ENCODE data around the gene TAF11. TPM values are rescaled to one million over a fixed set of nuclear protein-coding genes. Genes with fewer than 3 reads are reported as not detected.
"Not testable (repeated sequence)": the region's sequence is repeated elsewhere in the genome, so short reads cannot be mapped to it uniquely, and the experiment has no call there.

Gene TAF11
- total RNA-seq, 1 experiment from 2014 or later = 169 TPM

GRCh38 chr6:34852406-34853085, 35.3 kb downstream of the TAF11 start:
- Histone ChIP-seq H3K4me3 (no peak overlapping the region), H3K36me3 (peaks cover 73% of the 10 kb centered on the region), H3K27me3 (no peaks in the 10 kb centered on the region), H3K9me3 (no peaks in the 10 kb centered on the region)
- DNase-seq = no peak

- H3K27me3 ChIP-seq = no peaks in the 10 kb centered on the region
- no peak for DNase-seq
- H3K9me3 ChIP-seq = no peaks in the 10 kb centered on the region
- H3K4me3 ChIP-seq = no peak overlapping the region
- peaks cover 61% of the 10 kb centered on the region for H3K36me3 ChIP-seq
These were observed 36.5 kb downstream of the TAF11 start for GRCh38 chr6:34851361-34851760.

DNA sequence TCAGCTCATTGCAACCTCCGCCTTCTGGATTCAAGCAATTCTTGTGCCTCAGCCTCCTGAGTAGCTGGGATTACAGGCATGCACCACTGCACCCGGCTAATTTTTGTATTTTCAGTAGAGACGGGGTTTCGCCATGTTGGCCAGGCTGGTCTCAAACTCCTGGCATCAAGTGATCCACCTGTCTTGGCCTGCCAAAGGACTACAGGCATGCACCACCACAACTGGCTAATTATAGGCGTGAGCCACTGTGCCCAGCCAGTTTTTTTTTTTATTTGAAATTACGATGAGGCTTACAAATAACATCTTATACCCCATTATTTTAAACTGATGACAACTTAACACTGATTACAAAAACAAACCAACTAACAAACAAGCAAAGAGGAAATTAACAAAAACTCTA, 38.8 kb downstream of the TAF11 start:
- H3K36me3 ChIP-seq = peaks cover 56% of the 10 kb centered on the region
- not testable (repeated sequence) for H3K9me3 ChIP-seq, H3K27me3 ChIP-seq, H3K4me3 ChIP-seq, DNase-seq

GRCh38 chr6:34839666-34840352, 48.0 kb downstream of the TAF11 start:
- DNase-seq = peak; percentile 69

GRCh38 chr6:34837528-34837927, 50.3 kb downstream of the TAF11 start:
- no peak for DNase-seq
- Histone ChIP-seq H3K4me3 (no peak overlapping the region), H3K36me3 (peaks cover 79% of the 10 kb centered on the region), H3K27me3 (no peaks in the 10 kb centered on the region), H3K9me3 (no peaks in the 10 kb centered on the region)

More at GRCh38 chr6:34839666-34840352, 48.0 kb downstream of the TAF11 start:
- Histone ChIP-seq H3K4me3 (no peak overlapping the region), H3K27me3 (no peaks in the 10 kb centered on the region), H3K9me3 (no peaks in the 10 kb centered on the region), H3K36me3 (peaks cover 86% of the 10 kb centered on the region)

DNA sequence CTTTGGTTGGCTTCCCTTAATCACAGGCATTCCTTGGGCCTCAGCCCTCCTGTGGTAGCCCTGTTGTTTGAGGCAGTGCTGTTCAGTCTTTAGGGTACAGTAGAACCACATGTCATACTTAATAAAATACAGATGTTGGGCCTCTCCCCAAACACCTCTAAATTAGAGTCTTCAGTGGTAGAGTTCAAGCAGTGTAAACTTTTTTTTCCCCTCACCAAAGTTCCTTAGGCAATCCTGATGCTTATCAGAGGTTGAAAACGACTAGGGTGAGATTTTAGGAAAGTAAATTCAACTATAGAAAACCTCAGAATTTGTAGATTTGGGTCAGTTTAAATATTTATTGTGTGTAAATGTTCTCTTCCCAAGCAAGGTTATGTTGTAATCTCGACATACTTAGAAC, 51.4 kb downstream of the TAF11 start:
- no peaks in the 10 kb centered on the region for H3K27me3 ChIP-seq
- H3K36me3 ChIP-seq = peaks cover 73% of the 10 kb centered on the region
- H3K4me3 ChIP-seq = no peak overlapping the region
- no peaks in the 10 kb centered on the region for H3K9me3 ChIP-seq
- DNase-seq = no peak

DNA sequence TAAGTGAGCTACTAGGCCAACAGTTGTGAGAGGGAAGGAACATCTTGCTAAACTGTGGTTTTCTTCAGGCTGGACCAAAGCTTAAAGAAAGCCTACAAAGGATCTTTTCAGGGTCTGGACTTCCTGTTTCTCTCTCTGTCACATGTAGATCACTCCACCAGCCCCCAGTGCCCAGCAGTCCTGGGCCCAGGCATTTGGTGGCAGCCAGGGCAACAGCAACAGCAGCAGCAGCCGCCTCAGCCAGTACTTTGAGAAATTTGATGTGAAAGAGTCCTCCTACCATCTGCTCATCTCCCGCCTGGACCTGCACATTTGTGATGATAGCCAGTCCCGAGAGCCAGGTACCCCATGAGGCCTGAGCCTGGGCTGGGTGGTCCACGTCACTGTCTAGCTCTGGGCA, 51.8 kb downstream of the TAF11 start:
- H3K9me3 ChIP-seq = no peaks in the 10 kb centered on the region
- H3K4me3 ChIP-seq = no peak overlapping the region
- H3K27me3 ChIP-seq = no peaks in the 10 kb centered on the region
- no peak for DNase-seq
- H3K36me3 ChIP-seq = peaks cover 73% of the 10 kb centered on the region

DNA sequence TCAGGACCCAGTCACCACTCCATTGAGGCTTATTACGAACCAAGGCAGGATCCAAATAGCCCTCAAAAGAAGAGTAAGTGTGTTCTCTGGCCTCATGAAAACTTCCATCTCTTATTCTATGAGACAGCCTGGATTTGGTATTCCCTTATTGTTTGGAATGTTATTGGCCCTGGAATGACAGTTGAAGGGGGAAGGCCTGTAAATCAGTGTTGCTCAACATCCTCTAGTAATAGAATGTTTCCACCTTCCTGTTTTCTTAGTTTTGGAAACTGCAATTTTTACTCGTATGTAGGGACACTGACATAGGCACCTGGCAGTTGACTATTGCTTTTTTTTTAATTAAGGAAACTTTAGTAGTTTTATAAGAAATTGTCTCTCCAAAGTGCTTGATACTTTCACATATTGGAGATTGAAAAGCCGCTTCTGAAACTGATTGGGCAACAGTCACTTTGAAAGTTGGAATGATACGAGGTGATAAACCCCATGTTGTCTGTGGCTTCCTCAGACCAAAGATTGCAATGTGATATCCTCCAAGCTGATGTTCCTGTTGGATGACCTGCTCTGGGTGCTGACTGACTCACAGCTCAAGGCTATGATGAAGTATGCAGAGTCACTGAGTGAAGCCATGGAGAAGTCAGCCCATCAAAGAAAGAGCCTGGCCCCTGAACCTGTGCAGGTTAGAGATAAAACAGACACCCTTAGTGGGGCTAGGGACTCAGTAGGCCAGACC, 52.9 kb downstream of the TAF11 start:
- no peaks in the 10 kb centered on the region for H3K27me3 ChIP-seq
- peaks cover 76% of the 10 kb centered on the region for H3K36me3 ChIP-seq
- no peak for DNase-seq
- no peak overlapping the region for H3K4me3 ChIP-seq
- no peaks in the 10 kb centered on the region for H3K9me3 ChIP-seq

- no peaks in the 10 kb centered on the region for H3K9me3 ChIP-seq
- H3K4me3 ChIP-seq = no peak overlapping the region
- peaks cover 74% of the 10 kb centered on the region for H3K36me3 ChIP-seq
These were observed 54.9 kb downstream of the TAF11 start for GRCh38 chr6:34832942-34833341.

DNA sequence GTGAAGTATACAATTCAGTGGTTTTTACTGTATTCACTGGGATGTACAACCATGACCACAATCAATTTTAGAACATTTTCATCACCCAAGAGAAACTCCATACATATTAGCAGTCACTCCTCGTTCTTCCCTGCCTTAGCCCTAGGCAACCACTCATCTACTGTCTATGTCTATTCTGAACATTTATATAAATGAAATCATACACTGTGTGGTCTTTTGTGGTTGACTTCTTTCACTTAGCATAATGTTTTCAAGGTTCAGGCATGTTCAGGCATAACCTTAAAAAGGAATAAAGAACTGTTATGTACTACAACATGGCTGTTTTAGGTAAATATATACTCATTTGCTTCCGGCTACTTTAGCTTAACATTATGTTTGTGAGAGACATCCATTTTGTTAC, 58.7 kb downstream of the TAF11 start:
- DNase-seq = no peak
- H3K36me3 ChIP-seq = peaks cover 63% of the 10 kb centered on the region
- H3K27me3 ChIP-seq = no peaks in the 10 kb centered on the region
- no peaks in the 10 kb centered on the region for H3K9me3 ChIP-seq
- H3K4me3 ChIP-seq = no peak overlapping the region

More at GRCh38 chr6:34832942-34833341, 54.9 kb downstream of the TAF11 start:
- no peaks in the 10 kb centered on the region for H3K27me3 ChIP-seq
- DNase-seq = no peak

Other genes with a start within 250 kb of the TAF11 start
- gene ILRUN, start 191.3 kb downstream of the TAF11 start, total RNA-seq (2014; rRNA removed; shearing (Covaris generic); ENCODE audit: low replicate concordance) = 25.9 and 26.1 TPM in 2 replicates
- gene SNRPC, start 130.5 kb downstream of the TAF11 start, total RNA-seq (2014; rRNA removed; shearing (Covaris generic); ENCODE audit: low replicate concordance) = 601 and 1,316 TPM in 2 replicates
- 19.2 and 25.0 TPM in 2 replicates for gene BLTP3A, start 96.0 kb downstream of the TAF11 start, total RNA-seq (2014; rRNA removed; shearing (Covaris generic); ENCODE audit: low replicate concordance)
- gene ANKS1A, start 1.2 kb upstream of the TAF11 start, total RNA-seq (2014; rRNA removed; shearing (Covaris generic); ENCODE audit: low replicate concordance) = 15.8 and 20.9 TPM in 2 replicates

All from MG63 (cell line).